Activated T-cell treated with anti-CD3 and anti-CD28 coated beads for 1 hour (primary cell): ENCODE data around the gene RAMP1.

Source experiments
- DNase-seq: peaks from one replicate; pipeline ENCODE4 v3.0.0-alpha.2; 2020; ENCODE audit warnings: low read depth

RAMP1 gene

GRCh38 chr2:237876951-237877491 lies 17.6 kb downstream of the RAMP1 start:
- no peak for DNase-seq

GRCh38 chr2:237877576-237878307 lies 18.3 kb downstream of the RAMP1 start:
- DNase-seq, result no peak

- no peak for DNase-seq
Measured at GRCh38 chr2:237878321-237879057, 19.1 kb downstream of the RAMP1 start.

GRCh38 chr2:237879058-237879430 lies 19.6 kb downstream of the RAMP1 start:
- DNase-seq, result no peak

GRCh38 chr2:237879991-237880560 lies 20.7 kb downstream of the RAMP1 start:
- DNase-seq, result no peak

GRCh38 chr2:237882510-237883481 lies 23.4 kb downstream of the RAMP1 start:
- no peak for DNase-seq

GRCh38 chr2:237883951-237884446 lies 24.6 kb downstream of the RAMP1 start:
- no peak for DNase-seq

- DNase-seq, result no peak
Measured at GRCh38 chr2:237884681-237885080, 25.3 kb downstream of the RAMP1 start.

GRCh38 chr2:237885111-237885930 lies 25.9 kb downstream of the RAMP1 start:
- no peak for DNase-seq

GRCh38 chr2:237885931-237886684 lies 26.7 kb downstream of the RAMP1 start:
- no peak for DNase-seq

GRCh38 chr2:237886685-237887481 lies 27.5 kb downstream of the RAMP1 start:
- no peak for DNase-seq

- DNase-seq, result no peak
Measured at GRCh38 chr2:237888389-237888788, 29.0 kb downstream of the RAMP1 start.

GRCh38 chr2:237889016-237889415 lies 29.6 kb downstream of the RAMP1 start:
- no peak for DNase-seq

GRCh38 chr2:237889811-237890210 lies 30.4 kb downstream of the RAMP1 start:
- no peak for DNase-seq

GRCh38 chr2:237892478-237892877 lies 33.1 kb downstream of the RAMP1 start:
- DNase-seq, result no peak

GRCh38 chr2:237892984-237893595 lies 33.7 kb downstream of the RAMP1 start:
- DNase-seq, result no peak

GRCh38 chr2:237894396-237894979 lies 35.1 kb downstream of the RAMP1 start:
- DNase-seq, result no peak

GRCh38 chr2:237894986-237895543 lies 35.6 kb downstream of the RAMP1 start:
- DNase-seq, result no peak
